GM12874 (cell line): ENCODE measurements around the gene CNGB1.

Source experiments
- CTCF ChIP-seq: IDR thresholded peaks from 2 replicates; pipeline ENCODE4 v1.5.1; 2011; ENCODE audit warnings: low read depth, mild to moderate bottlenecking, control low read depth, low read length, moderate library complexity; ENCODE audit not compliant: insufficient read depth

CNGB1 gene

DNA sequence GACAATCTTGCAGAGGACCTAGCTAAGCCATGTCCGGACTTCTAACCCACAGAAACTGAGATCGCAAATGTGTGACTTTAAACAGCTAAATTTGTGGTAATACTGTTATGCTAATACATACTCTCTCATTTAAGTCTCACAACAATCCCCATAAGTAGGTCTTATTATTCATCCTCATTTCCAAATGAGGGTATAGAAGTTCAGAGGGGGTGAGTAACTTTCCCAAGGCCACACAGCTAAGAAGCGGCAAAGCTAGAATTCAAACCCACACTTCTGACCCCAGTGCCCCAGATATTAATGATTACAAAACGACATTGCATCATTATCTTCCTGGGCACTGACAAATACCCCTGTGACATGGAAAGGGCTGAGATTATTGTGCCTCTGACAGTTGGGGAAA is 81.4 kb downstream of the CNGB1 start:
- no peak for TF ChIP-seq CTCF

DNA sequence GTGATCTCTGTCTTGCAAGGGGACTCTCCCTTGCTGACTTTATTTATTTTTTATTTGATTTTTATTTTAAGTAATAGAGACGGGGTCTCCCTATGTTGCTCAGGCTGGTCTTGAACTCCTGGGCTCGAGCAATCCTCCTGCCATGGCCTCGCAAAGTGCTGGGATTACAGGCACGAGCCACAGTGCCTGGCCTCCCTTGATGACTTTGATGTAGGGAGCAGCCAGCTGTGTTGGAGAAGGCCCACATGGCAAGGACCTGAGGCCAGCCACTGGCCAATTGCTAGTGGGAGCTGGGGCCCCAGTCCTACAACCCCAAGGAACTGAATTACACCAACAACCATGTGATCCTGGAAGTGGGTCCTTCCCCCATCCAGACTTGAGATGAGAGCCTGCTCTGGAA is 81.8 kb downstream of the CNGB1 start:
- TF ChIP-seq CTCF, result no peak

DNA sequence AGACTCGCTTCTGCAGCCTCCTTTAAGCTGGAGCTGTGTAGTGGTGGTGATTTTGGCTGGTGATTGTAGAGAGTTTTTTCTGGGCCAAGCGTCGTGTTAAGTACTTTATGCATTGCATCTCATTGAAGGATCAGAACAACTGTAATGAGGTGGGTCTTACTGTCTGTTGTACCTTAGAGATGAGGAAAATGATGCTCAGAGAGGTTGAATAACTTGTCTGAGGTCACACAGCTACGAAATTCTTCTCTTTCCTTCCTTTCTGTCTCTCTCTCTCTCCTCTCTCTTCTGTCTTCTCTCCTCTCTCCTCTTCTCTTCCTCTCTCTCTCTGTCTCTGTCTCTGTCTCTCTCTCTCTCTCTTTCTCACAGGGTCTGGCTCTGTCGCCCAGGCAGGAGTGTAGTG is 82.8 kb downstream of the CNGB1 start:
- no peak for TF ChIP-seq CTCF

DNA sequence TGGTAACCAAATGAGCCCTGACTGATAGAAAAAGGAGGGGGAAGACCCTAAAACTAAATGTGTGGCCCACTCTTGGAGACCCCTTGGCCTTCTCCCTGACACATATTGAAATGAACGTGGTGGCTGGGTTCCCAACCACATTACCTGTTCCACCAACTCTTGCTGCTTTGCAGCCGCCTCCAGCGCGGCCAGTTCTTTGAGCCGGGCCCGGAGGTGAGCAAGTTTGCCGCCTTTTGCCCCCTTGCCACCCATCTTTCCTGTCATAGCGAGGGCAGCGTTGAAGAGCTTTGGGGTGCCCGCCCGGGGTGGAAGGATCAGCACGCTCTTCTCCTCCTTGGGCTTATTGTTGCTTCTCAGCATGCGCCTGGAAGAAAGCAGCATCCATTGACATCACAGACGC is 83.2 kb downstream of the CNGB1 start:
- no peak for TF ChIP-seq CTCF

DNA sequence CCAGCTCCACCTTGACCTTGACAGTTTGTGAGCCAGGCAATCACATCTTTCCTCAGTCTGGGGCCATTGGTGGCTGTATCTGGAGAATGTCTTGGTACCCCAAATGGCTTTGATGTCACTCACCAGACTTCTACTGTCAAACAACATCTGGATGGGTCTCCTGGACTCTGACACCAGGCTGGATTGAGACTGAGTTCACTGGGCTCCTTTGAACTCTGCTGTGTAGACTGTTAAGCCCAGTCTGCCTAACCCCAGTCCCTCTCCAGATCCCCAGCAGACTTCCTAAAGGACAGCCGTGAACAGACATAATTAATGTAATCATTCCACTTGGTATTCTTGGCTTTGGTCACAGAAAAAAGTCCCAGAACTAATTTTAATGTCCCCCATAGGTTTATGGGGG is 84.5 kb downstream of the CNGB1 start:
- TF ChIP-seq CTCF, result no peak

- no peak for TF ChIP-seq CTCF
Observed at GRCh38 chr16:57884655-57885133, 86.2 kb downstream of the CNGB1 start.

DNA sequence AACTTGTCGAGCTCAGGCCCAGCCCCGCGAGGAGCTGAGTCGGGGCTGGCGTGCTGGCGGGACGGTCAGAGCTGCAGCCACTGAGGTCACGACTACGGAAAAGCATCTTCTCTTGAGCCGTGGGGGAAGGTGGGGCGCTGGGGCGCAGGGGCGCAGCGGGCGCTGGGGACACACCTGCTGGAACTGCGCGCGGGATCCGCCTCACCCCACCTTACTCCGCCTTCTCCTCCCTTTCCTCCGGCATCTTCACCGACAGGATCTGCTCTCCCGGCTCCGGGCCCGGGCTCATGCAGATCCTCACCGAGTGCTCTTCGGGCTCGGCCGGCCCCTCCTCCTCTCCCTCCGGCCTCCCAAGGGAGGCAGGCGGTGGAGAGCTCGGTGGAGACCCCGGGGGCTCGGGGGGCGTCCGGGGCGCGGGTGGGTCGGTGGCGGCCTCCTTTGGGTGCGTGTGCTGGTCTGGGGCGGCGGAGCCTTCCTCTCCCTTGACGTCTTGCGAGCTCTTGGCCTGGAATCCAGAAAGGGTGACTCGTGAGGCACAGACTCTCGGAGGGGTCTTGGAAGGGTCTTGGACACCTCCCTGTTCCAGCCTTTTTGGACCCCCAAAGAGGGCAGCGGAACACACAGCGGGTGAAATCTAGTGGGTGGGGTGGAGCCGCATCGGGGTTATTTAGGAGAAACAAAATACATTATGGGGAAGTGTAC is 86.8 kb downstream of the CNGB1 start:
- TF ChIP-seq CTCF, result no peak

DNA sequence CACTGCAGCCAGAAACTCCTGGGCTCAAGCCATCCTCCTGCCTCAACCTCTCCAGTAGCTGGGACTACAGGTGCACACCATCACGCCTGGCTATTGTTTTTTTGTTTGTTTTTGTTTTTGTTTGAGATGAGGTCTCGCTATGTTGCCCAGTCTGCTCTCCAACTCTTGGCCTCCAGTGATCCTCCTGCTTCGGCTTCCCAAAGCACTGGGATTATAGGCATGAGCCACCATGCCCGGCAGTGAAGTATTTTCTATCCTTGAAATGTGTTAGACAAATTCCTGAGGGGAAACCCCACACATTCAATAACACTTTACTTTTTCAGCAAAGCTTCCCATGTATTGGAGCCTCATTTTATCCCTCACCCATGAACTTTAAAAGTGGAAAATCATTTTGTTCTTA is 87.4 kb downstream of the CNGB1 start:
- TF ChIP-seq CTCF, result no peak
